ENCODE data around the gene PREX1. TPM values are rescaled to one million over a fixed set of nuclear protein-coding genes. Genes with fewer than 3 reads are reported as not detected.

PREX1 gene
- polyA plus RNA-seq, 1 of the 3 experiments (the other 2 are of a cell fraction) = 5.3 TPM

- Histone ChIP-seq H2AFZ (ENCODE audit: low read depth) (no peak overlapping the region), H4K20me1 (ENCODE audit: insufficient read depth) (no peaks in the 10 kb centered on the region), H3K9ac (no peak overlapping the region), H3K27me3 (ENCODE audit: insufficient read depth) (no peaks in the 10 kb centered on the region), H3K79me2 (ENCODE audit: insufficient read depth) (no peaks in the 10 kb centered on the region), H3K9me3 (no peaks in the 10 kb centered on the region), H3K4me2 (no peak overlapping the region), H3K36me3 (replicated peaks in 1 of 2; ENCODE audit: control insufficient read depth in 1 of 2, insufficient read depth in 2 of 2, low read length in 1 of 2) (no peaks in the 10 kb centered on the region), H3K4me1 (ENCODE audit: control insufficient read depth in 1 of 2, insufficient read depth in 2 of 2, low read depth in 1 of 2, low read length in 1 of 2) (peaks cover 0 to 22% of the 10 kb centered on the region in 2 experiments; a peak in 1 of 4 replicates), H3K4me3 (ENCODE audit: low read depth in 2 of 2, low read length in 1 of 2) (no peak overlapping the region), H3F3A (replicated peaks; ENCODE audit: insufficient read depth) (no peaks in the 10 kb centered on the region), H3K9me2 (no peaks in the 10 kb centered on the region), H3K27ac (ENCODE audit: low read depth in 2 of 2, low read length in 1 of 2) (no peak overlapping the region)
- ChIA-PET POLR2A (no interaction called here), CTCF (interaction anchor here (0.7 to 10.4 kb wide), 5 partner anchors 7 to 965 kb away, joined by 3 to 105 read pairs (median 3); no protein-coding TSS in a partner anchor)
- 96% methylated on average over 7 of the region's 15 CpGs for WGBS (ENCODE audit: low lambda C conversion rate)
- DNase-seq = no peak
- TF ChIP-seq RCOR1 (IDR thresholded peaks at IDR 0.05; ENCODE audit: low read length) (no peak), SIN3A (IDR thresholded peaks at IDR 0.05; ENCODE audit: borderline replicate concordance, low read depth, low read length) (no peak), TCF12 (IDR thresholded peaks at IDR 0.05) (no peak), MEF2A (IDR thresholded peaks at IDR 0.05; ENCODE audit: borderline replicate concordance, low read depth) (no peak), ELF1 (IDR thresholded peaks at IDR 0.05) (no peak), CTCF (IDR thresholded peaks at IDR 0.05) (no peak), USF2 (IDR thresholded peaks at IDR 0.05; ENCODE audit: borderline replicate concordance, low read depth, low read length) (no peak), JUND (IDR thresholded peaks at IDR 0.05) (no peak)
These were observed 198.5 kb downstream of the PREX1 start for GRCh38 chr20:48629069-48629959.

GRCh38 chr20:48627737-48628128, 200.1 kb downstream of the PREX1 start:
- H3K4me3 ChIP-seq (ENCODE audit: low read depth in 2 of 2, low read length in 1 of 2) = no peak overlapping the region
- H3K27ac ChIP-seq (ENCODE audit: low read depth in 2 of 2, low read length in 1 of 2) = no peak overlapping the region
- no peaks in the 10 kb centered on the region for H3K9me2 ChIP-seq
- TF ChIP-seq CTCF (IDR thresholded peaks at IDR 0.05) = no peak
- no peak for TF ChIP-seq FOXJ3 (CRISPR knock-in tag; IDR thresholded peaks at IDR 0.05)
- no peak for TF ChIP-seq SMC3 (IDR thresholded peaks at IDR 0.05; ENCODE audit: low read depth, low read length)
- no peak for TF ChIP-seq NRF1 (IDR thresholded peaks at IDR 0.05; ENCODE audit: low read depth, low read length)
- no peak for TF ChIP-seq POLR2AphosphoS5 (IDR thresholded peaks at IDR 0.05; ENCODE audit: low read depth, low read length)
- TF ChIP-seq SIN3A (IDR thresholded peaks at IDR 0.05; ENCODE audit: borderline replicate concordance, low read depth, low read length) = no peak
- no peak for TF ChIP-seq FOXM1 (IDR thresholded peaks at IDR 0.05; ENCODE audit: low read depth)
- no peak for TF ChIP-seq TEAD4 (IDR thresholded peaks at IDR 0.05; ENCODE audit: borderline replicate concordance, insufficient read depth)
- TF ChIP-seq GATA2 (CRISPR knock-in tag; IDR thresholded peaks at IDR 0.05) = no peak
- TF ChIP-seq RCOR1 (IDR thresholded peaks at IDR 0.05; ENCODE audit: low read length) = no peak
- no peak for TF ChIP-seq MXI1 (IDR thresholded peaks at IDR 0.05; ENCODE audit: low read depth, low read length)
- TF ChIP-seq ELF1 (IDR thresholded peaks at IDR 0.05) = no peak
- no peak overlapping the region for H3K9ac ChIP-seq
- POLR2A ChIA-PET = no interaction called here
- DNase-seq = peak; percentile 50
- peaks cover under 1% of the 10 kb centered on the region for H3F3A ChIP-seq (replicated peaks; ENCODE audit: insufficient read depth)
- no peaks in the 10 kb centered on the region for H4K20me1 ChIP-seq (ENCODE audit: insufficient read depth)
- no peaks in the 10 kb centered on the region for H3K9me3 ChIP-seq
- 81% methylated on average over 8 of the region's 16 CpGs for WGBS (ENCODE audit: low lambda C conversion rate)
- no peak overlapping the region for H2AFZ ChIP-seq (ENCODE audit: low read depth)
- H3K36me3 ChIP-seq (replicated peaks in 1 of 2; ENCODE audit: control insufficient read depth in 1 of 2, insufficient read depth in 2 of 2, low read length in 1 of 2) = no peaks in the 10 kb centered on the region
- H3K4me2 ChIP-seq = no peak overlapping the region
- H3K4me1 ChIP-seq (ENCODE audit: control insufficient read depth in 1 of 2, insufficient read depth in 2 of 2, low read depth in 1 of 2, low read length in 1 of 2) = peaks cover 0 to 15% of the 10 kb centered on the region in 2 experiments; a peak in 1 of 4 replicates
- CTCF ChIA-PET = interaction anchor here (1.1 to 10.6 kb wide), 5 partner anchors 8 to 1244 kb away, joined by 4 to 437 read pairs (median 5); no protein-coding TSS in a partner anchor
- no peaks in the 10 kb centered on the region for H3K27me3 ChIP-seq (ENCODE audit: insufficient read depth)
- no peaks in the 10 kb centered on the region for H3K79me2 ChIP-seq (ENCODE audit: insufficient read depth)
